BLaER1 treated with 17β-estradiol and CSF1 and Interleukin-3, amounts not matched to agents 10 nM and 100 nM (cell line): ENCODE data around the gene FAM228B.
A peak's percentile ranks its signal among the peaks of the same experiment; 100 is the strongest.
"Not testable (repeated sequence)": the region's sequence is repeated elsewhere in the genome, so short reads cannot be mapped to it uniquely, and the experiment has no call there.

Experiments
- H3K27ac ChIP-seq, 11 experiments: shearing (Covaris generic); formaldehyde crosslinking; 2 replicates each; pipeline ENCODE4 v1.8.1; 2022
- H3K27me3 ChIP-seq, 11 experiments: shearing (Covaris generic); formaldehyde crosslinking; 2 replicates each; pipeline ENCODE4 v1.8.1; 2022
- H3K36me3 ChIP-seq, 11 experiments: shearing (Covaris generic); formaldehyde crosslinking; 2 replicates each; pipeline ENCODE4 v1.8.1; 2022
- H3K4me1 ChIP-seq, 10 experiments: shearing (Covaris generic); formaldehyde crosslinking; 2 replicates each; pipeline ENCODE4 v1.8.1; 2022
- H3K4me2 ChIP-seq, 11 experiments: shearing (Covaris generic); formaldehyde crosslinking; 2 replicates each; pipeline ENCODE4 v1.8.1; 2022
- H3K4me3 ChIP-seq, 10 experiments: shearing (Covaris generic); formaldehyde crosslinking; 2 replicates each; pipeline ENCODE4 v1.8.1; 2022
- H3K9ac ChIP-seq, 11 experiments: shearing (Covaris generic); formaldehyde crosslinking; 2 replicates each; pipeline ENCODE4 v1.8.1; 2022
- H3K9me3 ChIP-seq, 11 experiments: shearing (Covaris generic); formaldehyde crosslinking; replicated peaks in 1 of 11; 2 replicates each; pipeline ENCODE4 v1.8.1; 2022
- H4K20me1 ChIP-seq, 11 experiments: shearing (Covaris generic); formaldehyde crosslinking; 2 replicates each; pipeline ENCODE4 v1.8.1; 2022
- Cebpa-rat ChIP-seq, 11 experiments: shearing (Covaris generic); IDR thresholded peaks; 2 replicates each; pipeline ENCODE4 v1.8.1; 2022

FAM228B gene

GRCh38 chr2:24182507-24182906 is 59.2 kb downstream of the FAM228B start:
- Histone ChIP-seq H3K4me3 (no peak overlapping the region), H3K9ac (no peak overlapping the region), H3K36me3 (no peaks in the 10 kb centered on the region), H3K27ac (no peak overlapping the region), H3K4me1 (peaks cover 10 to 20% (median 17%) of the 10 kb centered on the region in 10 experiments; a peak in 19 of 20 replicates), H3K9me3 (no peaks in the 10 kb centered on the region), H4K20me1 (no peaks in the 10 kb centered on the region), H3K27me3 (no peaks in the 10 kb centered on the region), H3K4me2 (peak overlapping the region in 5 of 11 experiments; percentile 3 to 54 (median 29); a peak in 6 of 22 replicates)
- no peak for TF ChIP-seq Cebpa-rat (IDR thresholded peaks at IDR 0.05)

- no peaks in the 10 kb centered on the region for H3K27me3 ChIP-seq
- H3K9me3 ChIP-seq: no peaks in the 10 kb centered on the region
- no peaks in the 10 kb centered on the region for H4K20me1 ChIP-seq
- no peak overlapping the region for H3K4me2 ChIP-seq
- H3K4me3 ChIP-seq: no peak overlapping the region
- H3K36me3 ChIP-seq: no peaks in the 10 kb centered on the region
- no peak overlapping the region for H3K27ac ChIP-seq
- no peak for TF ChIP-seq Cebpa-rat (IDR thresholded peaks at IDR 0.05)
- H3K9ac ChIP-seq: no peak overlapping the region
- H3K4me1 ChIP-seq: peaks cover 10 to 20% (median 17%) of the 10 kb centered on the region in 10 experiments; a peak in 19 of 20 replicates
Measured at GRCh38 chr2:24183366-24184069, 60.2 kb downstream of the FAM228B start.

GRCh38 chr2:24189551-24189950 is 66.3 kb downstream of the FAM228B start:
- no peak overlapping the region for H3K4me3 ChIP-seq
- no peak overlapping the region for H3K9ac ChIP-seq
- H3K4me2 ChIP-seq: no peak overlapping the region
- H3K4me1 ChIP-seq: no peaks in the 10 kb centered on the region
- TF ChIP-seq Cebpa-rat (IDR thresholded peaks at IDR 0.05): no peak
- no peaks in the 10 kb centered on the region for H4K20me1 ChIP-seq
- H3K27me3 ChIP-seq: no peaks in the 10 kb centered on the region
- H3K27ac ChIP-seq: no peak overlapping the region
- no peaks in the 10 kb centered on the region for H3K36me3 ChIP-seq
- H3K9me3 ChIP-seq: no peaks in the 10 kb centered on the region

GRCh38 chr2:24190503-24190902 is 67.2 kb downstream of the FAM228B start:
- H3K36me3 ChIP-seq: no peaks in the 10 kb centered on the region
- H3K4me1 ChIP-seq: no peaks in the 10 kb centered on the region
- H3K4me2 ChIP-seq: no peak overlapping the region
- H3K27ac ChIP-seq: no peak overlapping the region
- no peaks in the 10 kb centered on the region for H3K9me3 ChIP-seq
- no peak overlapping the region for H3K9ac ChIP-seq
- H3K4me3 ChIP-seq: no peak overlapping the region
- no peaks in the 10 kb centered on the region for H3K27me3 ChIP-seq
- H4K20me1 ChIP-seq: no peaks in the 10 kb centered on the region
- no peak for TF ChIP-seq Cebpa-rat (IDR thresholded peaks at IDR 0.05)

- Histone ChIP-seq H3K9ac (no peak overlapping the region), H3K4me2 (no peak overlapping the region), H4K20me1 (no peaks in the 10 kb centered on the region), H3K27ac (no peak overlapping the region), H3K4me3 (no peak overlapping the region), H3K36me3 (no peaks in the 10 kb centered on the region), H3K4me1 (no peaks in the 10 kb centered on the region), H3K27me3 (no peaks in the 10 kb centered on the region), H3K9me3 (no peaks in the 10 kb centered on the region)
- TF ChIP-seq Cebpa-rat (IDR thresholded peaks at IDR 0.05): no peak
Measured at GRCh38 chr2:24191156-24191555, 67.9 kb downstream of the FAM228B start.

GRCh38 chr2:24191848-24192247 is 68.6 kb downstream of the FAM228B start:
- H3K27ac ChIP-seq: no peak overlapping the region
- no peak for TF ChIP-seq Cebpa-rat (IDR thresholded peaks at IDR 0.05)
- no peaks in the 10 kb centered on the region for H3K9me3 ChIP-seq
- H3K9ac ChIP-seq: no peak overlapping the region
- H3K36me3 ChIP-seq: no peaks in the 10 kb centered on the region
- no peaks in the 10 kb centered on the region for H4K20me1 ChIP-seq
- H3K4me1 ChIP-seq: no peaks in the 10 kb centered on the region
- H3K4me2 ChIP-seq: no peak overlapping the region
- H3K27me3 ChIP-seq: no peaks in the 10 kb centered on the region
- H3K4me3 ChIP-seq: no peak overlapping the region

GRCh38 chr2:24197213-24197612 is 73.9 kb downstream of the FAM228B start:
- H3K36me3 ChIP-seq: peaks cover 0 to 20% (median 7%) of the 10 kb centered on the region in 11 experiments; a peak in 12 of 22 replicates
- H3K4me2 ChIP-seq, H3K9me3 ChIP-seq, H3K27me3 ChIP-seq, H3K4me3 ChIP-seq, H4K20me1 ChIP-seq, H3K27ac ChIP-seq, H3K4me1 ChIP-seq, H3K9ac ChIP-seq: not testable (repeated sequence)

GRCh38 chr2:24199968-24200590 is 76.8 kb downstream of the FAM228B start:
- no peak for TF ChIP-seq Cebpa-rat (IDR thresholded peaks at IDR 0.05)
- Histone ChIP-seq H3K27ac (no peak overlapping the region), H3K4me2 (no peak overlapping the region)

GRCh38 chr2:24200799-24201198 is 77.5 kb downstream of the FAM228B start:
- Histone ChIP-seq H4K20me1 (no peaks in the 10 kb centered on the region; a peak in 1 of 22 replicates), H3K4me3 (no peak overlapping the region), H3K27me3 (no peaks in the 10 kb centered on the region), H3K4me1 (no peaks in the 10 kb centered on the region), H3K36me3 (peaks cover 30 to 50% (median 38%) of the 10 kb centered on the region in 11 experiments), H3K4me2 (no peak overlapping the region), H3K9ac (no peak overlapping the region), H3K27ac (no peak overlapping the region), H3K9me3 (no peaks in the 10 kb centered on the region)
- no peak for TF ChIP-seq Cebpa-rat (IDR thresholded peaks at IDR 0.05)

More at GRCh38 chr2:24199968-24200590, 76.8 kb downstream of the FAM228B start:
- no peaks in the 10 kb centered on the region; a peak in 1 of 22 replicates for H4K20me1 ChIP-seq
- no peaks in the 10 kb centered on the region for H3K4me1 ChIP-seq
- H3K36me3 ChIP-seq: peaks cover 23 to 43% (median 35%) of the 10 kb centered on the region in 11 experiments
- H3K9ac ChIP-seq: no peak overlapping the region
- H3K4me3 ChIP-seq: no peak overlapping the region
- no peaks in the 10 kb centered on the region for H3K27me3 ChIP-seq
- no peaks in the 10 kb centered on the region for H3K9me3 ChIP-seq
